ENCODE measurements around the gene BRSK1. TPM values are rescaled to one million over a fixed set of nuclear protein-coding genes. Genes with fewer than 3 reads are reported as not detected.

Gene BRSK1
- polyA plus RNA-seq, 1 donor = 9.7 TPM

DNA sequence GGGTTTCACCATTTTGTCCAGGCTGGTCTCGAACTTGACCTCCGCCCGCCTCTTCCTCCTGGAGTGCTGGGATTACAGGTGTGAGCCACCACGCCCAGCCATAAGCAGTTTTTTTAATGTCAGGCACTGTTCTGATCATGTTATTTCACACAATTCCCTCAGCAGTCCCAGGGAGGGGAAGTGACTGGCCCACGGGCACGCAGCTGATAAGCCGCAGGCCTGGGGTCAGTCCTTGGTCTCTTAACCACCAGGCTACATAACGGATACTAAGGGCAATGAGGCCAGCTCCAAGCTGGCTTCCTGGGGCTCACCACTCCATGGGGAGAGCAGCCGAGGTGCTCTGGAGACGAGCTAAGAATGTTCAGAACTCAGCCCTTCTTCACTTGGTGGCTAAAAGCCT is 13.5 kb downstream of the BRSK1 start:
- no peak overlapping the region for H3K4me3 ChIP-seq (ENCODE audit: low read length)
- H3K27ac ChIP-seq (ENCODE audit: low read length) = no peak overlapping the region
- no peaks in the 10 kb centered on the region for H3K9me3 ChIP-seq (ENCODE audit: control insufficient read depth, low read depth, low read length)
- no peaks in the 10 kb centered on the region for H3K27me3 ChIP-seq (ENCODE audit: control insufficient read depth, insufficient read depth, low read length)
- H3K36me3 ChIP-seq (ENCODE audit: control insufficient read depth, insufficient read depth, low read length) = no peaks in the 10 kb centered on the region
- peaks cover 4% of the 10 kb centered on the region for H3K4me1 ChIP-seq (ENCODE audit: control insufficient read depth, insufficient read depth, low read length)
- 90% methylated on average over 3 of the region's 10 CpGs for WGBS (ENCODE audit: insufficient coverage, low lambda C conversion rate)
- DNase-seq = no peak

DNA sequence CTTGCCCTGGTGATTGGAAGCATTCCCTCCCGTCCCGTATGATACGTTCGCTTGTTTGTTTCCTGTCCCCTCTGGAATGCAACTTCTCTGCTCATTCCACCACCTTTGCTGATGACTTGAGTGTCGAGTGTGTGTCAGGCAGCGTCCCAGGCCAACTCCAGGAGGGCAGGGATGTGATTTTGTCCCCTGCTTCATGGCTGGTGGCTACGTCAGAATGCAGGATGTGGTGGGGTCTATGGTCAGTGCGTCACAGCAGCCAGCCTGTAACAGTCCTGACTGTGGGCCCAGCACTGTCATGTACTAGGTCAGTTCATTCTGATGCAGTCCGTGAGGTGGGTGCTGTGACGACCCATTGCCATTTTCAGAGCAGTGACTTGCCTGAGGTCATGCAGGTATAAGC is 16.2 kb downstream of the BRSK1 start:
- WGBS (ENCODE audit: insufficient coverage, low lambda C conversion rate) = no CpG with 5 or more reads among the region's 10 CpGs
- Histone ChIP-seq H3K27me3 (ENCODE audit: control insufficient read depth, insufficient read depth, low read length) (no peaks in the 10 kb centered on the region), H3K36me3 (ENCODE audit: control insufficient read depth, insufficient read depth, low read length) (no peaks in the 10 kb centered on the region), H3K9me3 (ENCODE audit: control insufficient read depth, low read depth, low read length) (no peaks in the 10 kb centered on the region), H3K4me3 (ENCODE audit: low read length) (no peak overlapping the region), H3K4me1 (ENCODE audit: control insufficient read depth, insufficient read depth, low read length) (peaks cover 4% of the 10 kb centered on the region), H3K27ac (ENCODE audit: low read length) (no peak overlapping the region)
- DNase-seq = no peak

DNA sequence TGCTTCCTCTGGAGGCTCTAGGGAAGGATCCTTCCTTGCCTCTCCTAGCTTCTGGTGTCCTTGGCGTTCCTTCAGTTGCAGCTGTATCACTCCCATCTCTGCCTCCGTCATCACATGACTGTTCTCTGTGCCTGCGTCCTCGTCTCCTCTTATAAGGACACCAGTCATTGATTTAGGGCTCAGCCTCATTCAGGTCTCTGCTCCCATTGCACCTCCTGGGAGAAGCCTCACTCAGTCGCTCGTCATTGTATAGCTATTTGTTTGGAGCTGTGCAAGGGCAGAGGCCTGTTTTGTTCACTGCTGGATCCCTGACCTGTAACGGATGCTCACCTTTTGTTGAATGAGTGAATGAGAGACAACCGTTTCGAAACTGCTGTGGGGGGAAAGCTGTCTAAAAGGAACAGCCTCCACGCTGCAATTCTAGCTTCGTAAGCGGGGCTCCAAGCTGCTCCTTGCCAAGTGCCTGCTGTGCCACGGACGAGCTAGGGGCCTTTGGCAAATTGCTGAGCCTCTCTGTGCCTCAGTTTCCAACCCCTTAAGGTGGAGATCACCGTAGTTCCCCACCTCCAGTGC is 17.2 kb downstream of the BRSK1 start:
- peak in 1 of 2 donors; percentile 5 for DNase-seq
- no peaks in the 10 kb centered on the region for H3K9me3 ChIP-seq (ENCODE audit: control insufficient read depth, low read depth, low read length)
- H3K27me3 ChIP-seq (ENCODE audit: control insufficient read depth, insufficient read depth, low read length) = no peaks in the 10 kb centered on the region
- no peak overlapping the region for H3K4me3 ChIP-seq (ENCODE audit: low read length)
- no CpG with 5 or more reads among the region's 15 CpGs for WGBS (ENCODE audit: insufficient coverage, low lambda C conversion rate)
- H3K27ac ChIP-seq (ENCODE audit: low read length) = no peak overlapping the region
- H3K36me3 ChIP-seq (ENCODE audit: control insufficient read depth, insufficient read depth, low read length) = no peaks in the 10 kb centered on the region
- H3K4me1 ChIP-seq (ENCODE audit: control insufficient read depth, insufficient read depth, low read length) = peaks cover 4% of the 10 kb centered on the region

DNA sequence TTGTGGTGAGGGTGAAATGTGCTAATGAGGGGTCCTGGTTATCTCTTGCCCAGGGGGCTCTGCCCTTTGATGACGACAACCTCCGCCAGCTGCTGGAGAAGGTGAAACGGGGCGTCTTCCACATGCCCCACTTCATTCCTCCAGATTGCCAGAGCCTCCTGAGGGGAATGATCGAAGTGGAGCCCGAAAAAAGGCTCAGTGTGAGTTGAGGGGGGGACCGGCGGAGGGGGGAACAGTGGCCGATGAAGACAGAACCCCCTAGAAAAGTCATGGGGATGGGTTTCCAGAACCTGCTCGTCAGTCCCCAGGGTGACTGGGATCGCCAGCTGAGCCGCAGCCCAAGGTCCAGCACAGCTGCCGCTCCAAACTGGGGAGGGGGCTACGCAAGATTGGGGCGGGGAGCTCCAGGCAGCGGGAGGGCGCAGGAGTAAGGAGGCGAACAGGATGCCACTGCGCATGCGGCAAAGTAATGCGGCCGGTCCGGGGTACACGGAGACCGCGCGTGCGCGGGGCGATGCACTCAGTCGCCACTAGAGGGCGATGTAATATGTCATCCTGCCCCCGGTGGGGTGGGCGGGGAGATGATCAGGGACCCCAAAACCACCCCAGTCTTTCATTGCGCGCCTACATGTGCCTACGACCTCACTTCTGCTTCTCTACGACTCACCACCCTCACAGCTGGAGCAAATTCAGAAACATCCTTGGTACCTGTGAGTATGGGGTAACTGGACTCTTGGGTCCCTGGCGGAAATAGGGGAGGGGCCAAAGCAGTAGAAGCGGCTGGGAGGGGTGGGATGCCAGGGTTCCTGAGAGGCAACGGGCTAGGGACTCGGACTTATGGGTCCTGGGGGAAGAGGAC is 17.9 kb downstream of the BRSK1 start:
- peaks cover 3% of the 10 kb centered on the region for H3K36me3 ChIP-seq (ENCODE audit: control insufficient read depth, insufficient read depth, low read length)
- peaks cover 4% of the 10 kb centered on the region for H3K4me1 ChIP-seq (ENCODE audit: control insufficient read depth, insufficient read depth, low read length)
- H3K27ac ChIP-seq (ENCODE audit: low read length) = no peak overlapping the region
- no peaks in the 10 kb centered on the region for H3K27me3 ChIP-seq (ENCODE audit: control insufficient read depth, insufficient read depth, low read length)
- H3K9me3 ChIP-seq (ENCODE audit: control insufficient read depth, low read depth, low read length) = no peaks in the 10 kb centered on the region
- peak overlapping the region; percentile 8 for H3K4me3 ChIP-seq (ENCODE audit: low read length)
- DNase-seq = peak; percentile 74 to 81
- no CpG with 5 or more reads among the region's 42 CpGs for WGBS (ENCODE audit: insufficient coverage, low lambda C conversion rate)

DNA sequence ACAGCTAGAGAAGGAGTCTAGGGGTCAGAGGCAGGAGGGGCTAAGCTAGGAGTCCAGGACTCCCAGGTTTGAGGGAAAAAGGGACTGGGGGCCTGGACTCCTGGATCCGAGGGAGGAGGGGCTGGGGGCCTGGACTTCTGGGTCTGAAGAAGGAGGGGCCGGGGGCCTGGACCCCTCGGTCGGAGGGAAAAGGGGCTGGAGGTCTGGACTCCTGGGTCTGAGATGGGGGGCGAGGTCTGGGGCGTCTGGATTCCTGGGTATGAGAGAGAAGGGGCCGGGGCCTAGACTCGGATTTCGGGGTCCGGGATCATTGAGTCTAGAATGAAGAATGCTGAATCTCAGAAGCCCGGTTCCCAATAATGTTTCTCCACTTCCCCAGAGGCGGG is 18.5 kb downstream of the BRSK1 start:
- Histone ChIP-seq H3K9me3 (ENCODE audit: control insufficient read depth, low read depth, low read length) (no peaks in the 10 kb centered on the region), H3K4me3 (ENCODE audit: low read length) (no peak overlapping the region), H3K27me3 (ENCODE audit: control insufficient read depth, insufficient read depth, low read length) (no peaks in the 10 kb centered on the region), H3K27ac (ENCODE audit: low read length) (no peak overlapping the region), H3K4me1 (ENCODE audit: control insufficient read depth, insufficient read depth, low read length) (peaks cover 4% of the 10 kb centered on the region), H3K36me3 (ENCODE audit: control insufficient read depth, insufficient read depth, low read length) (peaks cover 7% of the 10 kb centered on the region)
- WGBS (ENCODE audit: insufficient coverage, low lambda C conversion rate) = no CpG with 5 or more reads among the region's 12 CpGs
- no peak for DNase-seq

DNA sequence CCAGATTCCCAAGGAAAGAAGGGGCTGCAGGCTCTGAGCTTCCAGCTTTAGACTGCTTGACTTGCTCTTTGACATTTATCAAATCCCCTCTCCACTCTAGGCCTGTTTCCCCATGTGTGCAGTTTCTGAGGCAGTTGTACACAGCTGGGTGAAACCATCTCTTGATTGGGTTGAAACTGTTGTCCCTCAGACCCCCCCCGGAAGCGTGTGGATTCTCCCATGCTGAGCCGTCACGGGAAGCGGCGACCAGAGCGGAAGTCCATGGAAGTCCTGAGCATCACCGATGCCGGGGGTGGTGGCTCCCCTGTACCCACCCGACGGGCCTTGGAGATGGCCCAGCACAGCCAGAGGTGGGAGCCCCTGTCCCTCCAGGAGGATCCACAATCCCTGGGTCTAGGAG is 19.7 kb downstream of the BRSK1 start:
- H3K4me1 ChIP-seq (ENCODE audit: control insufficient read depth, insufficient read depth, low read length) = peaks cover 4% of the 10 kb centered on the region
- no peak overlapping the region for H3K4me3 ChIP-seq (ENCODE audit: low read length)
- no peaks in the 10 kb centered on the region for H3K9me3 ChIP-seq (ENCODE audit: control insufficient read depth, low read depth, low read length)
- H3K27me3 ChIP-seq (ENCODE audit: control insufficient read depth, insufficient read depth, low read length) = no peaks in the 10 kb centered on the region
- no CpG with 5 or more reads among the region's 11 CpGs for WGBS (ENCODE audit: insufficient coverage, low lambda C conversion rate)
- no peak overlapping the region for H3K27ac ChIP-seq (ENCODE audit: low read length)
- H3K36me3 ChIP-seq (ENCODE audit: control insufficient read depth, insufficient read depth, low read length) = peaks cover 7% of the 10 kb centered on the region
- no peak for DNase-seq

DNA sequence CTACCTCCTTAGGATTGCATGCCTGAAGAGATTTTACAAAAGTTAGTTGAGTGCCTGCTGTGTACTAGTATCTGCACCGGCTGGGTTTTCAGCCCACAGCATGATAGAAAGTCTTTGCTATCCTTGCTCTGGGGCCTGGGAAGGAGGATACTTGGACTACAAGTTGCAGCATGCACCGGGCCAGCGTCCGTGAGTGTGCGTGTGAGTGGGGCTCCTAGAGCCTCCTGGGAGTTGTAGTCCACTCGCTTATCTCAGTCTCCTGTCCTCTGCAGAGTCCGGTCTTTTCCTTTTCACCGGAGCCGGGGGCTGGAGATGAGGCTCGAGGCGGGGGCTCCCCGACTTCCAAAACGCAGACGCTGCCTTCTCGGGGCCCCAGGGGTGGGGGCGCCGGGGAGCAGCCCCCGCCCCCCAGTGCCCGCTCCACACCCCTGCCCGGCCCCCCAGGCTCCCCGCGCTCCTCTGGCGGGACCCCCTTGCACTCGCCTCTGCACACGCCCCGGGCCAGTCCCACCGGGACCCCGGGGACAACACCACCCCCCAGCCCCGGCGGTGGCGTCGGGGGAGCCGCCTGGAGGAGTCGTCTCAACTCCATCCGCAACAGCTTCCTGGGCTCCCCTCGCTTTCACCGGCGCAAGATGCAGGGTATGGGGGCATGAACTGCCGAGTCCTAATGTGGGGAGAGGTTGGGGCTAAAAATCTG is 20.6 kb downstream of the BRSK1 start:
- H3K27me3 ChIP-seq (ENCODE audit: control insufficient read depth, insufficient read depth, low read length) = no peaks in the 10 kb centered on the region
- DNase-seq = no peak
- H3K4me1 ChIP-seq (ENCODE audit: control insufficient read depth, insufficient read depth, low read length) = peaks cover 4% of the 10 kb centered on the region
- no peaks in the 10 kb centered on the region for H3K9me3 ChIP-seq (ENCODE audit: control insufficient read depth, low read depth, low read length)
- H3K36me3 ChIP-seq (ENCODE audit: control insufficient read depth, insufficient read depth, low read length) = peaks cover 7% of the 10 kb centered on the region
- WGBS (ENCODE audit: insufficient coverage, low lambda C conversion rate) = no CpG with 5 or more reads among the region's 39 CpGs
- H3K4me3 ChIP-seq (ENCODE audit: low read length) = no peak overlapping the region
- no peak overlapping the region for H3K27ac ChIP-seq (ENCODE audit: low read length)

DNA sequence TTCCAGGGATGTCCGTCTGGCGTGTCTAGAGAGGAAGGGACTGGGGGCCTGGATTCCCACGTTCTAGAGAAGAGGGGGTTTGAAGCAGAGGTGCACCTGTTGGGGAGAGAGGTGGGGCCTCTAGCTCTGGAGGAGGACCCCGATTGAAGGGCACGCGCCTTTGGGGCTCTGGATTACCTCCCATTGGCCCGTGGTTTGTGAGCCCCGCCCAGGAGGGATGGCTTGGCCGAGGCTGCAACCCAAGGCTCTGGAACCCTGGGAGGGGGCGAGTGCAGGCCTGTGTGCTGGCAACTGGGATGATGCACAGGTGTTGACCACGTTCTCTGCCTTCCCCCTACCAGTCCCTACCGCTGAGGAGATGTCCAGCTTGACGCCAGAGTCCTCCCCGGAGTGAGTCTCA is 21.2 kb downstream of the BRSK1 start:
- Histone ChIP-seq H3K27me3 (ENCODE audit: control insufficient read depth, insufficient read depth, low read length) (no peaks in the 10 kb centered on the region), H3K36me3 (ENCODE audit: control insufficient read depth, insufficient read depth, low read length) (peaks cover 7% of the 10 kb centered on the region), H3K27ac (ENCODE audit: low read length) (no peak overlapping the region), H3K4me3 (ENCODE audit: low read length) (no peak overlapping the region), H3K9me3 (ENCODE audit: control insufficient read depth, low read depth, low read length) (no peaks in the 10 kb centered on the region), H3K4me1 (ENCODE audit: control insufficient read depth, insufficient read depth, low read length) (peaks cover 4% of the 10 kb centered on the region)
- no peak for DNase-seq
- WGBS (ENCODE audit: insufficient coverage, low lambda C conversion rate) = no CpG with 5 or more reads among the region's 14 CpGs

DNA sequence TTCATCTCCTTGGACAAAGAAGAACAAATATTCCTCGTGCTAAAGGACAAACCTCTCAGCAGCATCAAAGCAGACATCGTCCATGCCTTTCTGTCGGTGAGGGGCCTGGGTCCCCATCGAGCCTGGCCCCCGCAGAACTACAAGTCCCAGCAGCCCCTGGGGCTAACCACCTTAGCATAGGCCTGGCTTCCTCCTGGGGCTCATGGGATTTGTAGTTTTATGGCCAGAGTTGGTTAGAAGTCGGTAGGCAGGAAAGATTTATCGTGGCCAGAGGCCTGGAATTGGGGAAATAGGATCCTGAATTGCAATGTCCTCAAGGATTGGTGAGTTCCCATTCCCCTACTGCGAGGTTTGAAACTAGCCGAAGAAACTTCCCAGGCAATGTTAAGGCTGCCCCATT is 21.7 kb downstream of the BRSK1 start:
- Histone ChIP-seq H3K27me3 (ENCODE audit: control insufficient read depth, insufficient read depth, low read length) (no peaks in the 10 kb centered on the region), H3K4me3 (ENCODE audit: low read length) (no peak overlapping the region), H3K27ac (ENCODE audit: low read length) (no peak overlapping the region), H3K9me3 (ENCODE audit: control insufficient read depth, low read depth, low read length) (no peaks in the 10 kb centered on the region), H3K4me1 (ENCODE audit: control insufficient read depth, insufficient read depth, low read length) (peaks cover 4% of the 10 kb centered on the region), H3K36me3 (ENCODE audit: control insufficient read depth, insufficient read depth, low read length) (peaks cover 7% of the 10 kb centered on the region)
- DNase-seq = no peak
- no CpG with 5 or more reads among the region's 9 CpGs for WGBS (ENCODE audit: insufficient coverage, low lambda C conversion rate)

DNA sequence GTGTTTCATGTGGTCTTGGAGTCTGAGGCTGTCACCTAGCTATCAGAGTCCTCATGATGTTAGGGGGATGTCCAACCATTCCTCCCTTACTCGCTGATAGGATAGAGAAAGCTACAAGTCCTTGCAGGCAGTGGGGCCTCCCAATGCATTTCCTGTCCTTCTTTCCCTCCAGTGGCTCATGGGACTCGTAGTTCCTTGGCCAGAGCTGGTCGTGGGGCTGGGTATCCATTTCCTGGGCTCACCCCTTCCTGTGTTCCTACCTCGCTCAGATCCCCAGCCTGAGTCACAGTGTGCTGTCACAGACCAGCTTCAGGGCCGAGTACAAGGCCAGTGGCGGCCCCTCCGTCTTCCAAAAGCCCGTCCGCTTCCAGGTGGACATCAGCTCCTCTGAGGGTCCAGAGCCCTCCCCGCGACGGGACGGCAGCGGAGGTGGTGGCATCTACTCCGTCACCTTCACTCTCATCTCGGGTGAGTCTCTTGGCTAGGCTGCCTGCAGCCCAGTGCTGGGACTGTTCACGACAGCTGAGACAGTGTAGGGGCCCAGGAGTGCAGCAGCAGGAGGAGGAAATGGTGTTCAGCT is 22.3 kb downstream of the BRSK1 start:
- no peak for DNase-seq
- Histone ChIP-seq H3K36me3 (ENCODE audit: control insufficient read depth, insufficient read depth, low read length) (peaks cover 9% of the 10 kb centered on the region), H3K4me3 (ENCODE audit: low read length) (no peak overlapping the region), H3K27me3 (ENCODE audit: control insufficient read depth, insufficient read depth, low read length) (no peaks in the 10 kb centered on the region), H3K9me3 (ENCODE audit: control insufficient read depth, low read depth, low read length) (no peaks in the 10 kb centered on the region), H3K4me1 (ENCODE audit: control insufficient read depth, insufficient read depth, low read length) (peaks cover 4% of the 10 kb centered on the region), H3K27ac (ENCODE audit: low read length) (no peak overlapping the region)
- WGBS (ENCODE audit: insufficient coverage, low lambda C conversion rate) = no CpG with 5 or more reads among the region's 17 CpGs
